ENCODE results near the gene RNF115. TPM values are rescaled to one million over a fixed set of nuclear protein-coding genes. Genes with fewer than 3 reads are reported as not detected.
"Not testable (repeated sequence)": the region's sequence is repeated elsewhere in the genome, so short reads cannot be mapped to it uniquely, and the experiment has no call there.

Gene RNF115
- total RNA-seq, 1 donor = 16.4 TPM

DNA sequence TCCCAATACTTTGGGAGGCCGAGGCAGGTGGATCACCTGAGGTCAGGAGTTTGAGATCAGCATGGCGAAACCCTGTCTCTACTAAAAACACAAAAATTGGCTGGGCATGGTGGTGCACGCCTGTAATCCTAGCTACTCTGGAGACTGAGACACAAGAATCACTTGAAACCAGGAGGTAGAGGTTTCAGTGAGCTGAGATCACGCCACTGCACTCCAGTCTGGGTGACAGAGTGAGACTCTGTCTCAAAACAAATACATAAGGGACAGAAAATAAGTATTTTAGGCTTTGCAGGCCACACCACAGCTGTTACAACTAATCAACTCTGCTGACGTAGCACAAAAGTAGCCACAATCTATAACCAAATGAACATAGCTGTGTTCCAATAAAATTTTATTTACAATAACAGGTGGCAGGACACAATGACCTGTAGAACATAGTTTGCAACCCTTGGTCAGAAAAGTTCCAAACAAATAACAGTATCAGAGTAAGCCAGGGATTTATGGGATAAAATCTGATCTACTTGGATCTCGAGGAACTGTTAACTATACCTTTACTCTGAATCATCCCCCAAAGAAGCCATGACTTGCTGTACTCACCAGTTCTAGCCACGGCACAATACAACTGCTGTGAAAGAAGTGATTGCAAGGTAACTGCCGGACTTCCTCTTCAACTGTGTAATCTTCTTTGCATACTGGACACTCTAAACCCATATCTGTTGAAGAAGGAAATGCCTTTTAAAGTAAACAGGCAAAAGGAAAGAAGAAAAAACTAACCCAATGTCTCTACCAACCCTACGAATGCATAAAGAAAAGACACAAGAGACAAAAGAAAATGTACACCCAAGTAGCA is 76.3 kb downstream of the RNF115 start:
- Histone ChIP-seq H3K9me3 (ENCODE audit: low read depth, low read length) (no peaks in the 10 kb centered on the region), H3K4me3 (ENCODE audit: low read length) (no peak overlapping the region), H3K4me1 (ENCODE audit: insufficient read depth, low read length) (peaks cover 10% of the 10 kb centered on the region), H3K27me3 (ENCODE audit: insufficient read depth, low read length) (no peaks in the 10 kb centered on the region)

DNA sequence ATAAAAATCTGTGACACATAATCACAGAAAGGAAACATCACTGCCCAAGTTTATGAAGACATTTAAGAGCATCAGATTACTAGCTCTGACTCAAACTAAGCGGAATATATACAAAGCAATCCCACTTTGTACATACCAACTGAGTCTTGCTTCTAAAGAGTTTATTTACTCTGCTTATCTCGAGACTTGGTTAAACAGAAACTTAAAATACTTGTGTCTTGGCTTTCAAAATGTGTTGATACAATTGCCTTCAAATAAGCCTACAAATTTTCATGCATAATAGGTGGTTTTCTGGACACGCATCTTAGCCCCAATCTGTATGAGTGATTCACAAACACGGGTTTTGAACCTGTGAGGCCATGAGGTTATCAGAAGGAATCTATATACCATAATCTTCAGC is 83.6 kb downstream of the RNF115 start:
- H3K9me3 ChIP-seq (ENCODE audit: low read depth, low read length) = no peaks in the 10 kb centered on the region
- H3K4me1 ChIP-seq (ENCODE audit: insufficient read depth, low read length) = no peaks in the 10 kb centered on the region
- no peak overlapping the region for H3K4me3 ChIP-seq (ENCODE audit: low read length)
- H3K27me3 ChIP-seq (ENCODE audit: insufficient read depth, low read length) = no peaks in the 10 kb centered on the region

DNA sequence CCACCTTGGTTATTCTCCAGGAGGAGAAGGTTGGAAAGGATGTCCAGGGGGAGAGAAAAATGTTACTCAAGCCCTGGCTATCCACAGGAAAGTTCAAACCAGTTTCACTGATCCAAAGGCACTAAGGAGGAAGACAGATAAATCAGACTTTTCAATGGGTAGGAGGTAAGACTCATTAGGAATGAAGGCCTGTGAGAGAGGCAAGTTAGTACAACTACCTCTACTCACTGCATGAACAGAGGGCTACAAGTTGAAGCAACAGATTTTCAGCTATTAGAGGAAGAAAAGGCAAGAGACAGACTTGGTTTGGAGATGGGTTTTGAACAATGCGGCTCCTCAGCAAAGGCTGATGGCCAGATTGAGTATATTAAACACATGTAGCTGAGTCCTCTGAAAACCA is 87.7 kb downstream of the RNF115 start:
- Histone ChIP-seq H3K4me3 (ENCODE audit: low read length) (no peak overlapping the region), H3K4me1 (ENCODE audit: insufficient read depth, low read length) (no peaks in the 10 kb centered on the region), H3K27me3 (ENCODE audit: insufficient read depth, low read length) (no peaks in the 10 kb centered on the region), H3K9me3 (ENCODE audit: low read depth, low read length) (no peaks in the 10 kb centered on the region)

DNA sequence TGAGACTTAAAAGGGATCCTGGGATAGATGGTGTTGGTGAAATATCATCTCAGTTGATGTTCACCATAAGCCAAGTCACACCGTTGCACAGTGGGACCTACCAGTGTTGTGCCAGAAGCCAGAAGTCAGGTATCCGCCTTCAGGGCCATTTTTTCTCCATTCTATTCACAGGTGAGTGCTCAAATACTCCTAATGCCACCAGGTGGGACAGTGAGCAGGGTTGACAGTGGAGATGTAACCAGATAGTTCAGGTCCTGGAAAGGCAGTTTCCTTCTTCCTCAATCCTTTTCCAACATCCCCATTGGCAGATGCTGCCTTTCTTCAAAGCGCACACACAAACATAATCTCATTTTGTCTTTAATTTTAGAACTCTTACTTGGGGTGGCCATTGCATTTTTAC is 93.0 kb downstream of the RNF115 start:
- Histone ChIP-seq H3K27me3 (ENCODE audit: insufficient read depth, low read length) (no peaks in the 10 kb centered on the region), H3K9me3 (ENCODE audit: low read depth, low read length) (no peaks in the 10 kb centered on the region), H3K4me3 (ENCODE audit: low read length) (no peak overlapping the region), H3K4me1 (ENCODE audit: insufficient read depth, low read length) (no peaks in the 10 kb centered on the region)

- Histone ChIP-seq H3K4me1 (ENCODE audit: insufficient read depth, low read length) (no peaks in the 10 kb centered on the region), H3K4me3 (ENCODE audit: low read length) (no peak overlapping the region), H3K27me3 (ENCODE audit: insufficient read depth, low read length) (no peaks in the 10 kb centered on the region), H3K9me3 (ENCODE audit: low read depth, low read length) (no peaks in the 10 kb centered on the region)
Observed at GRCh38 chr1:145730467-145730866, 93.4 kb downstream of the RNF115 start.

- H3K9me3 ChIP-seq (ENCODE audit: low read depth, low read length) = no peaks in the 10 kb centered on the region
- H3K27me3 ChIP-seq (ENCODE audit: insufficient read depth, low read length) = no peaks in the 10 kb centered on the region
- H3K4me1 ChIP-seq (ENCODE audit: insufficient read depth, low read length) = no peaks in the 10 kb centered on the region
- H3K4me3 ChIP-seq (ENCODE audit: low read length) = no peak overlapping the region
Observed at GRCh38 chr1:145729666-145730436, 94.0 kb downstream of the RNF115 start.

DNA sequence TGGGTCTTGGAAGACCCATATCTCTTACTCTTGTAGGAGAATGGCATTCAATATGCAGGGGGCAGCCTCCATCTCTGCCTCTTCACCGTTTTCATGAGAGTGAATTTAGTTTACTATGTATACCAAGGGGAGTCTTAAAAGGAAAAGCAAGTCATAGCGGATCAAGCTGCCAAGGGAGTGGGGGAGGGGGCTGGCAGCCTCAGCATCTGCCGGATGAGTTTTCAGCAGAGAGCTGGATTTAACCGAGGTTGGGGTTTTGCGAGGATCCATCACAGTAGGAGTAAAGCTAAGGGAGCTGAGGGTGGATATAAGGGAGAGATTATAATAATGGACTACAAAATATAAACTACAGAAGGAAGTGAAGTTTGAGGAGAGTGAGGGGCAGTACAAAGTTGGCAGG is 94.7 kb downstream of the RNF115 start:
- no peak overlapping the region for H3K4me3 ChIP-seq (ENCODE audit: low read length)
- H3K9me3 ChIP-seq (ENCODE audit: low read depth, low read length) = no peaks in the 10 kb centered on the region
- H3K4me1 ChIP-seq (ENCODE audit: insufficient read depth, low read length) = no peaks in the 10 kb centered on the region
- no peaks in the 10 kb centered on the region for H3K27me3 ChIP-seq (ENCODE audit: insufficient read depth, low read length)

- H3K4me1 ChIP-seq (ENCODE audit: insufficient read depth, low read length); H3K9me3 ChIP-seq (ENCODE audit: low read depth, low read length); H3K4me3 ChIP-seq (ENCODE audit: low read length); H3K27me3 ChIP-seq (ENCODE audit: insufficient read depth, low read length): not testable (repeated sequence)
Observed at GRCh38 chr1:145726193-145726592, 97.7 kb downstream of the RNF115 start.

GRCh38 chr1:145720878-145721671 is 102.8 kb downstream of the RNF115 start:
- Histone ChIP-seq H3K4me1 (ENCODE audit: insufficient read depth, low read length) (peaks cover 33% of the 10 kb centered on the region), H3K4me3 (ENCODE audit: low read length) (peak overlapping the region; percentile 15), H3K27me3 (ENCODE audit: insufficient read depth, low read length) (peaks cover 8% of the 10 kb centered on the region), H3K9me3 (ENCODE audit: low read depth, low read length) (no peaks in the 10 kb centered on the region)

DNA sequence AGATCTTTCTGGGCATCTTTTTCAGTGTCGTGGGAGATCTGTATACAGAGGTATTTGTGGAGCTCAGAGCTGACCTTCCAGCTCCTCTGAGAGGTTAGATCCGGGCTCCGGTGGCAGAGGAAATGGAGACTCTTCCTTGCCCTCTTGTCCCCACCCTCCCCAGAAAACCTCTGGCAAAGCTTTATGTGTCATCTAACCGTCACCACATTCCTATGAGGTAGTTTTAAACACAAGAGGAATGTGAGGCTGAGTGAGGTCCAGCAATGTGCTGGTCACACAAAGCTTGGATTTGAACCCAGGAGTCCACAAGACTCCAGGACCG is 103.4 kb downstream of the RNF115 start:
- H3K27me3 ChIP-seq (ENCODE audit: insufficient read depth, low read length) = peaks cover 8% of the 10 kb centered on the region
- no peaks in the 10 kb centered on the region for H3K9me3 ChIP-seq (ENCODE audit: low read depth, low read length)
- H3K4me1 ChIP-seq (ENCODE audit: insufficient read depth, low read length) = peaks cover 33% of the 10 kb centered on the region
- H3K4me3 ChIP-seq (ENCODE audit: low read length) = peak overlapping the region; percentile 10

DNA sequence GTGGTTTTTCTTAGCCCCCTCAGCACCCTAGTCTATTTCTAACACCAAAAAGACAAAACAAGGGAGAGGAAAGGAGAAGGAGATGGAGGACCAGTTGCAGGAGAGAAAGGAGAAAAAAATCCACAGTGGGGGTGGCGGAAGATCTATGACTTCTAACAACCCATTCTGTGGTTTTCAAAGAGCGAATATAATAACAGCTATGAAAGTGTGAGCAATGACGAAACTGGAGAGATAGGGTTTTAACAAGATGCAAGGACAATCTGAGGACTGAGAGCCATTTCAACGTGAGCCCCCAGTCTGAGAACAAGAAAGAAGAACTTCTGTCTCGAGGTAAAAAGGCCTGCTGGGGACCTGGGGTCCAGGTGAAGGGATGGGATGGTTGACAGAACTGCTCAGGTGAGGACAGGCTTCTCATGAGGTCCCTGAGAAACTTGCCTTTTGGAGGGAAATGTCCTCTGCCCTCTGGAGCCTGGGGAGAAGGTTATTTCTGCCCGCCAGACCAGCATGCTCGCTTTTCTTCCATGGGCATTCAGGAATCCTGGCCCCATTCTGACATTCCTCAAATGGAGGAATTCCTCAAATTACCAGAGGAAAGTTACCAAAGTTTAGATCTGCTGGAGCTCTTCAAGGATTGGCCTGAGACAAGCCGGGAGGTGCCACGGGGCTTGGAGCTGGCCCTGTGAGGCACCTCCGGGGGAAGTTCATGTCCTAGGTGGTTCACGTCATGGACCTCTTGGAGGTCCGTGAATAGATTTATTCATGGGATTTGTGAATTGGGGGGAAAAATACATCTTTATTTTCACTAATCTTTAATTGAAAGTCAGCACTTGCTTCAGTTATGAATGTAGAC is 104.4 kb downstream of the RNF115 start, which contains the start of gene CD160:
TSS of gene CD160 (plus strand) at position 270 of the 850 bp plus-strand sequence. CDS start 8,829 bp downstream, outside the sequence.
- H3K4me1 ChIP-seq (ENCODE audit: insufficient read depth, low read length) = peaks cover 33% of the 10 kb centered on the region
- peak within 1 kb of the TSS; percentile 21 for H3K4me3 ChIP-seq (ENCODE audit: low read length)
- peaks cover 8% of the 10 kb centered on the region for H3K27me3 ChIP-seq (ENCODE audit: insufficient read depth, low read length)
- no peaks in the 10 kb centered on the region for H3K9me3 ChIP-seq (ENCODE audit: low read depth, low read length)

- H3K4me3 ChIP-seq (ENCODE audit: low read length); H3K9me3 ChIP-seq (ENCODE audit: low read depth, low read length); H3K27me3 ChIP-seq (ENCODE audit: insufficient read depth, low read length): not testable (repeated sequence)
- H3K4me1 ChIP-seq (ENCODE audit: insufficient read depth, low read length) = peaks cover 33% of the 10 kb centered on the region
Observed at GRCh38 chr1:145718465-145718864, 105.4 kb downstream of the RNF115 start.

- no peaks in the 10 kb centered on the region for H3K9me3 ChIP-seq (ENCODE audit: low read depth, low read length)
- peaks cover 33% of the 10 kb centered on the region for H3K4me1 ChIP-seq (ENCODE audit: insufficient read depth, low read length)
- H3K27me3 ChIP-seq (ENCODE audit: insufficient read depth, low read length) = peaks cover 8% of the 10 kb centered on the region
- H3K4me3 ChIP-seq (ENCODE audit: low read length) = no peak overlapping the region
Observed at GRCh38 chr1:145717833-145718232, 106.1 kb downstream of the RNF115 start.

DNA sequence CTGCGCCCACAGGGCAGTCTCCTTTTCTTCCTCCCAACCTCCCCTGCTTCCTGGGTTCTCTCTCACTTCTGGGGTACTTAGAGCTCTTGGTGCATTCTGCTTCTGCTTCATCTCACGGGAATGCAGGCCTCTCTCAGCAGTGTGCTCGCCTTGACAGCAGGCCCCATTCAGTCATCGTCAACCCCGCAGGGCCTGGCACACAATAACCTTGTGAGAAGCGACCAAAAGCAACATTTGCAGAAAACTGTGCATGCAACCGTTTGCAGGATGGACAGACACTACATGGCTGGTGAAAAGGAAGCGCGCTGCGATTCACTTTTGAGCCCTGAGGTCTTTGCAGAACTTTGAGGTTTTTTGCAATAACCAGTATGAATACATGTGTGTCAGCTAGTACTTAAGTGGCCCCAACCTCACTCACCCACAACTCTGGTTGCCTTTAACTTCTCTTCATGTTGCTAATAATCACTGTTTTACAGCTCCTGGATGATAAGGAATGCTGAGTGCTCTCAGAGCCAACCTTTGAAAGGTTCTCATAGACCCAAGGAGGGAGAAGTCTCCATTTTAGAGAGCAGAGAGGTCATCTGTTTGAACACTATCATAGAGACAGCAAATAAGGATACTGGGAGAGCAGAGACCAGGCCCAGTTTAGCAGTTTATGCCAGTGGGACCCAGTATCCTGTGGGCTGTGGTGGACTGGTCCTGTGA is 107.1 kb downstream of the RNF115 start:
- peaks cover 33% of the 10 kb centered on the region for H3K4me1 ChIP-seq (ENCODE audit: insufficient read depth, low read length)
- peaks cover 5% of the 10 kb centered on the region for H3K27me3 ChIP-seq (ENCODE audit: insufficient read depth, low read length)
- no peak overlapping the region for H3K4me3 ChIP-seq (ENCODE audit: low read length)
- no peaks in the 10 kb centered on the region for H3K9me3 ChIP-seq (ENCODE audit: low read depth, low read length)

Measured in mononuclear cell (primary cell).